Thyroid gland (tissue), 4 donors: ENCODE measurements around the gene PRELID1. TPM values are rescaled to one million over a fixed set of nuclear protein-coding genes. Genes with fewer than 3 reads are reported as not detected.
A peak's percentile ranks its signal among the peaks of the same experiment; 100 is the strongest.

ENCODE experiments used
- DNase-seq, 2 donors: peaks; one replicate each; pipeline ENCODE4 v3.0.0-alpha.2; 2019
- H3K27ac ChIP-seq, 3 donors: fragments of 200-600 bp; sonication (generic); 1 replicate in 2 of 3; 2 replicates in 1 of 3; pipeline ENCODE4 v1.5.1; 2016 to 2019; ENCODE audit warnings: mild to moderate bottlenecking in 1 of 3, moderate library complexity in 1 of 3
- H3K27me3 ChIP-seq: fragments of 200-600 bp; sonication (generic); one replicate; pipeline ENCODE4 v1.5.1; 2019
- H3K36me3 ChIP-seq, 2 donors: fragments of 200-600 bp; sonication (generic); one replicate each; pipeline ENCODE4 v1.5.1; 2016 to 2019
- H3K4me1 ChIP-seq, 2 donors: fragments of 200-600 bp; sonication (generic); one replicate each; pipeline ENCODE4 v1.5.1; 2017 to 2019
- H3K4me3 ChIP-seq, 3 donors: fragments of 200-600 bp; sonication (generic); replicated peaks in 1 of 3; 1 replicate in 2 of 3; 2 replicates in 1 of 3; pipeline ENCODE4 v1.5.1; 2016; ENCODE audit warnings: mild to moderate bottlenecking in 1 of 3
- H3K9me3 ChIP-seq: fragments of 200-600 bp; sonication (generic); one replicate; pipeline ENCODE4 v1.5.1; 2017
- CTCF ChIP-seq, 6 experiments: fragments of 200-600 bp in 3 of 6; fragments of 450-650 bp in 3 of 6; sonication (generic) in 3 of 6; IDR thresholded peaks; one replicate each; pipeline ENCODE4 v1.5.1; 2016 to 2019; ENCODE audit warnings: antibody characterized with exemption in 6 of 6, mild to moderate bottlenecking in 2 of 6, inconsistent platforms in 1 of 6, moderate library complexity in 1 of 6
- POLR2A ChIP-seq, 2 donors: fragments of 450-650 bp; IDR thresholded peaks; one replicate each; pipeline ENCODE4 v1.6.1; 2017; ENCODE audit warnings: antibody characterized with exemption in 2 of 2, mild to moderate bottlenecking in 2 of 2, moderate library complexity in 1 of 2
- WGBS, 2 donors: methylation state at CpG; one replicate each; pipeline ENCODE4 v1.1.5; 2017; 5-methylcytosine and 5-hydroxymethylcytosine counted together
- intact Hi-C: fragments of 100-400 bp; cut with DNase I; formaldehyde crosslinking; loops from one replicate; pipeline ENCODE4 v1.15.1; 2023
- total RNA-seq, 4 donors: library from RNA; depleted of rRNA; stranded (reverse); fragments of >200 nt; gene quantifications; one replicate each; pipeline ENCODE4 v1.2.3, GENCODE V29; 2016

PRELID1 gene
- total RNA-seq, 4 donors from 2014 or later = 52.8 to 83.2 (median 57.9) TPM

GRCh38 chr5:177264178-177264577 is 39.4 kb upstream of the PRELID1 start:
- TF ChIP-seq POLR2A (IDR thresholded peaks at IDR 0.05) (no peak), CTCF (IDR thresholded peaks at IDR 0.05) (no peak)
- H3K27me3 ChIP-seq = no peaks in the 10 kb centered on the region
- H3K4me1 ChIP-seq = peaks cover 0 to 5% of the 10 kb centered on the region in 2 donors
- H3K36me3 ChIP-seq = peaks cover 34 to 35% of the 10 kb centered on the region in 2 donors
- no peak for DNase-seq
- H3K27ac ChIP-seq = peak overlapping the region in 1 of 3 donors; percentile 29
- WGBS, 2 donors = 86 to 94% methylated on average over 1 of the region's 1 CpG
- no peaks in the 10 kb centered on the region for H3K9me3 ChIP-seq
- no peak overlapping the region for H3K4me3 ChIP-seq
- intact Hi-C loops = no loop called here

- DNase-seq = no peak
- H3K4me3 ChIP-seq = no peak overlapping the region
- TF ChIP-seq CTCF (IDR thresholded peaks at IDR 0.05) (no peak), POLR2A (IDR thresholded peaks at IDR 0.05) (no peak)
- no peaks in the 10 kb centered on the region for H3K9me3 ChIP-seq
- no peaks in the 10 kb centered on the region for H3K27me3 ChIP-seq
- peaks cover 31 to 34% of the 10 kb centered on the region in 2 donors for H3K36me3 ChIP-seq
- intact Hi-C loops = no loop called here
- peaks cover 0 to 5% of the 10 kb centered on the region in 2 donors for H3K4me1 ChIP-seq
- 98% methylated on average over 13 to 16 of the region's 16 CpGs for WGBS, 2 donors
- no peak overlapping the region for H3K27ac ChIP-seq
Observed at GRCh38 chr5:177265395-177265794, 38.2 kb upstream of the PRELID1 start.

DNA sequence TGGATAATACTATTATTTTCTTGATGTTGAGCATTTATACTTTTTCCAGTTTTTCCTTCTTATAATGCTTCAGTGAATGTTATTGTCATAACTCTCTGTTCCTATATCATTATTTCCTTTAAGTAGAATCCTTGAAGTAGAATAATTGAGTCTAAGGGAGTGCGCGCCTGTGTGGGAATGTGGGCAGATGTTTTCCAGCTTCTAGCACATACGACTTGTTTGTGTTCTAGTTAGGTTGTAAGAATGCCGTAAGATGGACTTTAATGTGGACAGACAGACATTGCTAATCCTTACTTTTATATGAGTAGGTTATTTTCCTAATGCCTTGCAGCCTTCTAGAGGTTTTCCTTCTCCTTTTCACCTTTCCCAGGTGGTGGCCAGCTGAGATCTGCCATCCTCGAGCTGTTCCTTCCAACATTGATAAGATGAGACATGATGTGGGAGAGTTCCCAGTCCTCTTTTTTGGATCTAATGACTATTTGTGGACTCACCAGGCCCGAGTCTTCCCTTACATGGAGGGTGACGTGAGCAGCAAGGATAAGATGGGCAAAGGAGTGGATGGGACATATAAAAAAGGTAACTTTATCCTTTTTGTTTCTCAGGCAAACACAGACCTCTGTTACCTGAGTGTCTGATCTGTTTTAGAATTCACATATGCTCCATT is 34.2 kb upstream of the PRELID1 start:
- Histone ChIP-seq H3K36me3 (peaks cover 27 to 34% of the 10 kb centered on the region in 2 donors), H3K4me3 (no peak overlapping the region), H3K9me3 (no peaks in the 10 kb centered on the region), H3K27me3 (no peaks in the 10 kb centered on the region), H3K27ac (no peak overlapping the region), H3K4me1 (peaks cover 0 to 5% of the 10 kb centered on the region in 2 donors)
- 96 to 98% methylated on average over 7 of the region's 7 CpGs for WGBS, 2 donors
- DNase-seq = no peak
- intact Hi-C loops = no loop called here
- TF ChIP-seq POLR2A (IDR thresholded peaks at IDR 0.05) (no peak), CTCF (IDR thresholded peaks at IDR 0.05) (no peak)

DNA sequence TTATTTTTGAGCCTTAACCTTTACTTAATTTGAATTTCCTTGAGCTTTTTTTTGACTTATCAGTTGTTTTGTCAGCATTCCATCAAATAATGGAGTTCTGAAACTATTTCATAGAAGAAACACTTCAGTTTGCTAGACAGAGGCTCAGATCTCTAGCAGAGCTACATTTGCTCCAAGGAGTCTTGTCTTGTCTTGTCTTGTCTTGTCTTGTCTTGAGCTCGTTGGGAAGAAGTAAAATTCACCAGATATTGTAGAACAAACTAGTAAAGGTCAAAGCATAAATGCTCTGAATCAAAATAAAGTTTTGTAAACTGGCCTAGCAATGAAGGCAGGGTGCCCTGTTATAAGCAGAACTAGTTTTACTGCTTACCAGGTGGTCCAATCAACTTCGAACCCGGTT is 33.6 kb upstream of the PRELID1 start:
- H3K27ac ChIP-seq = no peak overlapping the region
- H3K9me3 ChIP-seq = no peaks in the 10 kb centered on the region
- no peak for DNase-seq
- no peak overlapping the region for H3K4me3 ChIP-seq
- peaks cover 0 to under 1% of the 10 kb centered on the region in 2 donors for H3K4me1 ChIP-seq
- H3K36me3 ChIP-seq = peaks cover 27 to 40% of the 10 kb centered on the region in 2 donors
- no peak for TF ChIP-seq POLR2A (IDR thresholded peaks at IDR 0.05)
- no peak for TF ChIP-seq CTCF (IDR thresholded peaks at IDR 0.05)
- intact Hi-C loops = no loop called here
- no peaks in the 10 kb centered on the region for H3K27me3 ChIP-seq
- 93 to 95% methylated on average over 3 of the region's 3 CpGs for WGBS, 2 donors

DNA sequence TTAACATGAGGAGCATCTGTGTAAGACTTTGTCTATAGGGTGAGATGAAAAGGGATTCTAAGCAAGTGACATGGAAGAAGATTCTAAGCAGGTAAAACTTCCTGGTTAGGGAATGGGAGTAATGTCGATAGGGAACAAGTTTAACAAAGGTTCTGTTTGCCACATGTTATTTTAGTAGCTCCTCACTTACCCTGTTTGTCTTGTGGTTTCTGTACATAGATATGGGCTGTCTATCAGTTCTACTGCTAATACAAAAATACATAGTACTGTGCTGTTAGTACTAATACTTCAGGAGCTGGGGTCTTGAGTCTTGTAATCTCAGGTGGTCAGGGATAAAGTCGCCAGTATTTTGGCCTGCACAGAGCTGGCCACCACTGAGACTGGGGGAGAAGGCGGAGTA is 32.9 kb upstream of the PRELID1 start:
- Histone ChIP-seq H3K4me1 (no peaks in the 10 kb centered on the region), H3K27ac (no peak overlapping the region), H3K36me3 (peaks cover 25 to 41% of the 10 kb centered on the region in 2 donors), H3K27me3 (no peaks in the 10 kb centered on the region), H3K9me3 (no peaks in the 10 kb centered on the region), H3K4me3 (no peak overlapping the region)
- WGBS, 2 donors = 93 to 95% methylated on average over 3 of the region's 3 CpGs
- TF ChIP-seq POLR2A (IDR thresholded peaks at IDR 0.05) = no peak
- no peak for TF ChIP-seq CTCF (IDR thresholded peaks at IDR 0.05)
- intact Hi-C loops = no loop called here
- no peak for DNase-seq
